ENCODE measurements around the gene FAM181A. TPM values are rescaled to one million over a fixed set of nuclear protein-coding genes. Genes with fewer than 3 reads are reported as not detected.

The FAM181A gene
- not detected in 5 replicates for total RNA-seq (2022; extraction: Qiagen RNA extraction; ENCODE audit: low read depth)

DNA sequence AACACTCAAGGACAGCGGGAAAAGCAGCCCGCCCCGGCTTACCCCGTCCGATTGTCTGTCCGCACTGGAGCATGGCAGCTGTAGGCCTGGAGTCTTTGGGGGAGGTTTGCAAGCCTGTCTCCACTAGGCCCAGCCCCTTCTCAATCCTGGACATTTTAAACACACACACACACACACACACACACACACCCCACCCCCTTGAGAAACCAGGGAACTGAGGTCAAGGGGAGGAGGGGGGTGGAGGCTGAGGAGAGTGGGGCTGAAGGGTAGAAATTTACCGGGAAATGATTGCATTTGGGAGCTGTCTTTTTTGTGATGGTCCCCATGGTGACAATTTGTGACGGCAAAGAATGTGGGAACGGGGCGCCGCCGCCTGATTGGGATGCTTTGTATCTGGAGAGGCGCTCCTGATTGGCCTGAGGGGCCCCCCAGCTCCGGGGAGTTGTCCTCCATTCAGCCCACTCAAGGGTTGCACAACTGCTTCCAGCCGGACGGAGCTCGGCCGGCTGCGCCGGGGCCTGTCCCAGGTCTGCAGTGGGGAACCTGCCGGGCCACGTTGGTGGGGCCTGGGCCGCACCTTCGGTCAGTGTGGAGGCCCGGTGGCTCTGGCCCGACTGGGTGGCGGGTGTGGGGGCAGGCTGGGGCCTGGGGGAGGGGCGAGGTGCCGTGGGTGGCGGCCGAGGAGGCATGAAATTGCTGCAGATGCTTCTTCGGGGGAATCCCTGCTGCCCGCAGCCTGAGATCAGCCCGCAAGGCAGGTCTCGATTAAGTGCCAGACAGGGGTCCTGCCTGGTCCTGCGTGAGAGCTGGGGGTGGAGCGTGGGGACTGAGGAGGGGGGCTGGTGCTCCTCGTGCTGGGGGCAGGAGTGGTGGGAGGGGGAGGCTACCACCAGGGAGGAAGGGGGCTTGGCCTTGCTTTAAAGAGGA is at the start of gene FAM181A:
FAM181A (plus strand) TSS at position 472 of the 927 bp plus-strand sequence. CDS start 942 bp downstream, outside the sequence.

DNA sequence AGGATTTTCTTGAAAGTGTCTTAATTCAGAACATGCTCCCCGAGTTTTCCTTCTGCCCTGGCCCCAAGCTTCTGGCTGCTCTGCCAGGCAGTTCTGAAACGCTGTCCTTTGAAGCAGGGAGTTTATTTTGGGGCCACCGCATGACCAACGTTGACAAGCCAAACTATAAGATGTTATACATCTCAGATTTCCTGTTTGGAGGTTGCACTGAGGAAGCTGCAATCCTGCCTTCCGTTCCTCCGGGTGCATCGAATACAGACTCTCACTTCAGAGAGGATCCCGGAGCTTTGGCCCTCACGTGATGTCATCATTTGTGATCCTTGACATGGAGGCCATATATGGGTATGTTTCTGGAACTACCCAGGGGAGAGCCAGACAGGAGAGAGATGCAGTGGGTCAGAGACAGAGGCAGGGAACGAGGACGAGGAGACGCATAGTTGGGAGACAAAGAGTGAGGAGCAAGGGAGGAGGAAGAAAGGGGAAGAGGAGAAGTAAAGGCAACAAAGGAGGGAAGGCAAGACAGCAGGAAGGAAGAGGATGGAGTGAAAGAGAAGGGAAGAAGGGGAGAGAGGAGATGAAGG is 49.4 kb downstream of the FAM181A start, which contains the start of gene ASB2:
ASB2 (minus strand) TSS at position 94 of the 581 bp plus-strand sequence. CDS start 12,031 bp downstream, outside the sequence.

Other genes with a start within 250 kb of the FAM181A start
- gene PRIMA1, start 138.9 kb upstream of the FAM181A start, total RNA-seq (2022; extraction: Qiagen RNA extraction; ENCODE audit: low read depth) = 0.22 to 0.54 TPM (median 0.32 TPM) in 5 replicates
- gene ASB2, start 49.2 kb downstream of the FAM181A start, total RNA-seq (2022; extraction: Qiagen RNA extraction; ENCODE audit: low read depth) = 1.4 to 3.7 TPM (median 2.1 TPM) in 5 replicates
- not detected in 5 replicates for gene CCDC197, start 70.0 kb downstream of the FAM181A start, total RNA-seq (2022; extraction: Qiagen RNA extraction; ENCODE audit: low read depth)
- 3.7 to 6.8 TPM (median 4.3 TPM) in 5 replicates for gene OTUB2, start 99.0 kb downstream of the FAM181A start, total RNA-seq (2022; extraction: Qiagen RNA extraction; ENCODE audit: low read depth)
- gene DDX24, start 153.9 kb downstream of the FAM181A start, total RNA-seq (2022; extraction: Qiagen RNA extraction; ENCODE audit: low read depth) = 186 to 221 TPM (median 191 TPM) in 5 replicates
- 17.6 to 23.5 TPM (median 20.7 TPM) in 5 replicates for gene IFI27L1, start 154.0 kb downstream of the FAM181A start, total RNA-seq (2022; extraction: Qiagen RNA extraction; ENCODE audit: low read depth)
- gene IFI27, start 183.4 kb downstream of the FAM181A start, total RNA-seq (2022; extraction: Qiagen RNA extraction; ENCODE audit: low read depth) = 0.25 to 2.0 TPM (median 1.1 TPM) in 5 replicates
- 42.4 to 66.5 TPM (median 57.2 TPM) in 5 replicates for gene IFI27L2, start 202.3 kb downstream of the FAM181A start, total RNA-seq (2022; extraction: Qiagen RNA extraction; ENCODE audit: low read depth)
- 0.27 to 0.79 TPM (median 0.46 TPM) in 5 replicates for gene PPP4R4, start 247.0 kb downstream of the FAM181A start, total RNA-seq (2022; extraction: Qiagen RNA extraction; ENCODE audit: low read depth)

All from A549 treated with RU486 at 1 μM for 4 hours (cell line).